SK-MEL-5 (cell line): ENCODE data around the gene ZNF614. TPM values are rescaled to one million over a fixed set of nuclear protein-coding genes. Genes with fewer than 3 reads are reported as not detected.

ENCODE experiments used
- total RNA-seq: library from RNA; depleted of rRNA; stranded (reverse); fragments of >200 nt; shearing (Covaris generic); gene quantifications from 2 replicates; pipeline ENCODE4 v1.2.3, GENCODE V29; 2014; rRNA removed

Gene ZNF614
- total RNA-seq, 1 experiment from 2014 or later, result 9.0 TPM

Other genes starting within 250 kb of the ZNF614 start
- not detected in 2 replicates for gene FPR3, start 233.2 kb downstream of the ZNF614 start, total RNA-seq
- gene ZNF577, start 140.4 kb downstream of the ZNF614 start, total RNA-seq, result 5.7 and 6.2 TPM in 2 replicates
- gene ZNF649, start 123.4 kb downstream of the ZNF614 start, total RNA-seq, result 7.9 and 8.0 TPM in 2 replicates
- 7.3 and 8.1 TPM in 2 replicates for gene ZNF613, start 100.9 kb downstream of the ZNF614 start, total RNA-seq
- 6.1 and 9.1 TPM in 2 replicates for gene ZNF350, start 41.5 kb downstream of the ZNF614 start, total RNA-seq
- gene ZNF615, start 20.2 kb downstream of the ZNF614 start, total RNA-seq, result 6.6 and 7.7 TPM in 2 replicates
- 3.6 and 4.5 TPM in 2 replicates for gene ZNF432, start 20.5 kb upstream of the ZNF614 start, total RNA-seq
- gene ZNF841, start 67.4 kb upstream of the ZNF614 start, total RNA-seq, result 10.0 and 10.1 TPM in 2 replicates
- gene ZNF616, start 111.6 kb upstream of the ZNF614 start, total RNA-seq, result 6.3 and 6.5 TPM in 2 replicates
- 2.2 and 4.6 TPM in 2 replicates for gene ZNF836, start 143.2 kb upstream of the ZNF614 start, total RNA-seq
- 110 and 134 TPM in 2 replicates for gene PPP2R1A, start 161.7 kb upstream of the ZNF614 start, total RNA-seq
- gene ZNF766, start 241.2 kb upstream of the ZNF614 start, total RNA-seq, result 13.3 and 27.5 TPM in 2 replicates